Measurements from ENCODE around the gene KRT9. TPM values are rescaled to one million over a fixed set of nuclear protein-coding genes. Genes with fewer than 3 reads are reported as not detected.
"Not testable (repeated sequence)": the region's sequence is repeated elsewhere in the genome, so short reads cannot be mapped to it uniquely, and the experiment has no call there.

The KRT9 gene, protein sequence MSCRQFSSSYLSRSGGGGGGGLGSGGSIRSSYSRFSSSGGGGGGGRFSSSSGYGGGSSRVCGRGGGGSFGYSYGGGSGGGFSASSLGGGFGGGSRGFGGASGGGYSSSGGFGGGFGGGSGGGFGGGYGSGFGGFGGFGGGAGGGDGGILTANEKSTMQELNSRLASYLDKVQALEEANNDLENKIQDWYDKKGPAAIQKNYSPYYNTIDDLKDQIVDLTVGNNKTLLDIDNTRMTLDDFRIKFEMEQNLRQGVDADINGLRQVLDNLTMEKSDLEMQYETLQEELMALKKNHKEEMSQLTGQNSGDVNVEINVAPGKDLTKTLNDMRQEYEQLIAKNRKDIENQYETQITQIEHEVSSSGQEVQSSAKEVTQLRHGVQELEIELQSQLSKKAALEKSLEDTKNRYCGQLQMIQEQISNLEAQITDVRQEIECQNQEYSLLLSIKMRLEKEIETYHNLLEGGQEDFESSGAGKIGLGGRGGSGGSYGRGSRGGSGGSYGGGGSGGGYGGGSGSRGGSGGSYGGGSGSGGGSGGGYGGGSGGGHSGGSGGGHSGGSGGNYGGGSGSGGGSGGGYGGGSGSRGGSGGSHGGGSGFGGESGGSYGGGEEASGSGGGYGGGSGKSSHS
- total RNA-seq, result not detected
- long read RNA-seq, result 0 reads

DNA sequence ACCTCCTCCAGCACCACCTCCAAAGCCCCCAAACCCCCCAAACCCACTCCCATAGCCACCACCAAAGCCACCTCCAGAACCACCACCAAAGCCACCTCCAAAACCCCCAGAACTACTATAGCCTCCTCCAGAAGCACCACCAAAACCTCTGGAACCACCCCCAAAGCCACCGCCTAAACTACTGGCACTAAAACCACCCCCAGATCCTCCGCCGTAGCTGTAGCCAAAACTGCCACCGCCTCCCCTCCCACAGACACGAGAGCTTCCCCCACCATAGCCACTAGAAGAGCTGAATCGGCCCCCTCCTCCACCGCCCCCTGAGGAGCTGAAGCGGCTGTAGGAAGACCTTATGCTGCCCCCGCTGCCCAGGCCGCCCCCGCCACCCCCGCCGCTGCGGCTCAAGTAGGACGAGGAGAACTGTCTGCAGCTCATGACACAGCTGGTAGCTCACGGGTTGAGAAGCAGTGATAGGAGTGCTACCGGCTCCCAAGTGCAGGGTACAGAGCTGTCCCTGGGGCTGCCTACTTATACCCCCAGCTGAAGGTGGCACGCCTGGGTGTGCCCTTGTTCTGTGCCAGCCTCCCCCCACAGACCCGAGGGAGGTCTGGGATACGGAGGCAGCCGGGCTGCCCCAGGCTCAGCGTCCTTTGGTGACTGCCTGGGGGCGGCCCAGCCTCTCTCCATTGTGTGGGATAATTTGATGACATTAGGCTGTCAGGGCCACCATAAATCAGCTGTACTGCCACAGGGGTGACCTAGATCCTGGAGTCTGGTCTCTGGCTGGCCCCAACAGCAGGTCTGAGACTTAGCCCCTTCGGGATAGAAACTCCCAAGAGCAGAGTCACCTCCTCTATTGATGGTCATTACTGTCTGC is at the start of gene KRT9:
Gene KRT9 (minus strand): TSS at position 499 of the 874 bp plus-strand sequence. CDS start 67 bp downstream, at position 432.
- Histone ChIP-seq H3K9me3 (no peaks in the 10 kb centered on the region), H3K27ac (no peak within 1 kb of the TSS), H3K4me1 (no peaks in the 10 kb centered on the region), H3K36me3 (no peaks in the 10 kb centered on the region), H3K4me3 (no peak within 1 kb of the TSS), H3K27me3 (peaks cover 6% of the 10 kb centered on the region)
- TF ChIP-seq, protein P1, sequence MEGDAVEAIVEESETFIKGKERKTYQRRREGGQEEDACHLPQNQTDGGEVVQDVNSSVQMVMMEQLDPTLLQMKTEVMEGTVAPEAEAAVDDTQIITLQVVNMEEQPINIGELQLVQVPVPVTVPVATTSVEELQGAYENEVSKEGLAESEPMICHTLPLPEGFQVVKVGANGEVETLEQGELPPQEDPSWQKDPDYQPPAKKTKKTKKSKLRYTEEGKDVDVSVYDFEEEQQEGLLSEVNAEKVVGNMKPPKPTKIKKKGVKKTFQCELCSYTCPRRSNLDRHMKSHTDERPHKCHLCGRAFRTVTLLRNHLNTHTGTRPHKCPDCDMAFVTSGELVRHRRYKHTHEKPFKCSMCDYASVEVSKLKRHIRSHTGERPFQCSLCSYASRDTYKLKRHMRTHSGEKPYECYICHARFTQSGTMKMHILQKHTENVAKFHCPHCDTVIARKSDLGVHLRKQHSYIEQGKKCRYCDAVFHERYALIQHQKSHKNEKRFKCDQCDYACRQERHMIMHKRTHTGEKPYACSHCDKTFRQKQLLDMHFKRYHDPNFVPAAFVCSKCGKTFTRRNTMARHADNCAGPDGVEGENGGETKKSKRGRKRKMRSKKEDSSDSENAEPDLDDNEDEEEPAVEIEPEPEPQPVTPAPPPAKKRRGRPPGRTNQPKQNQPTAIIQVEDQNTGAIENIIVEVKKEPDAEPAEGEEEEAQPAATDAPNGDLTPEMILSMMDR (IDR thresholded peaks at IDR 0.05), result no peak
- no peak for ATAC-seq
- no peak for DNase-seq
- intact Hi-C loops (cut with DNase I), result no loop called here

DNA sequence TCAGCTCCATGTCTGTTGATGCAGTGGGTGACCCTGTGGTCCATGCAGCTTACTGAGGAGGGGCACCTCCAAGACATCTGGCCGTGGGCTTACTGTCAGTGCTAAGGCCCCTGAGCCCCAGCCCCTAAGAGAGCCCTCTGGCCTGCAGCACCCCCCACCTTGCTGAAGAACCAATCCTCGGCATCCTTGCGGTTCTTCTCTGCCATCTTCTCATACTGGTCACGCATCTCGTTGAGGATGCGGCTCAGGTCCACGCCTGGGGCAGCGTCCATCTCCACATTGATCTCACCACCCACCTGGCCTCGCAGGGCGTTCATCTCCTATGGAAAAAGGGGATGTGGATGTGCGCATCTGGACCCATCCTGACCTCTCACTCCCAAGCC is 49.6 kb upstream of the KRT9 start:
- ATAC-seq; H3K4me3 ChIP-seq; H3K27me3 ChIP-seq; H3K9me3 ChIP-seq; H3K27ac ChIP-seq; intact Hi-C loops (cut with DNase I); H3K4me1 ChIP-seq; H3K36me3 ChIP-seq: not testable (repeated sequence)
- peak; percentile 46 for DNase-seq

DNA sequence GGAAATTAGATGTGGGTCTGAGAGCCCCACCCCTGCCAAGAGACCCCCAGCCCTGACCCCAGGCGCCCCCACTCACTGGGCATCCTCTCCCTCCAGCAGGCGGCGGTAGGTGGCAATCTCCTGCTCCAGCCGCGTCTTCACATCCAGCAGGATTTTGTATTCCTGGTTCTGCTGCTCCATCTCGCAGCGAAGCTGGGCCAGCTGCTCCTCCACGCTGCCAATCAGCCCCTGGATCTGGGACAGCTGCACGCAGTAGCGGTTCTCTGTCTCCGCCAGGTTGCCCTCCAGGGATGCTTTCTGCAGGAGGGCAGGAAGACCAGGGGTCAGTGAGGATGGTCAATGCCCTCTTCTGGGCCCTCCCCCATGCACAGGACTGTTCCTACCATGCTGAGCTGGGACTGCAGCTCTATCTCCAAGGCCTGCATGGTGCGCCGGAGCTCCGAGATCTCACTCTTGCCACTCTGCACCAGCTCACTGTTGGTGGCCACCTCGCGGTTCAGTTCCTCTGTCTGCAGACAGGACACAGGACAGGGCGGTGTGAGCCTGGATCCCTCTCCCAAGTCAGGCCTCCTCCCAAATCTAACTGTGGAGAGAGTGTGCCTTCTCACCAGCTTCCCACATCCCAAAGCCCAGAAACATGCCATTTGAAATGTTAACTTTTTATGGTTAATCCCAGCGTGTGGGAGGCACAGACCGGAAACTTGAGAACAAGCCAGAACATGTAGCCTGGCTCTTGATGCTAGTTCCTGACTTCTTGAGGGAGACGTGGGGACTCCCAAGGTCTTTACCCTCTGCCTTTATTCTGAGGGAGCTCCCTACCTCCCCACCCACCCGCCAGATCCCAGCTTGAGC is 49.0 kb upstream of the KRT9 start:
- DNase-seq, result peak; percentile 48
- Histone ChIP-seq H3K4me3 (no peak overlapping the region), H3K4me1 (no peaks in the 10 kb centered on the region), H3K27ac (no peak overlapping the region), H3K36me3 (no peaks in the 10 kb centered on the region), H3K27me3 (no peaks in the 10 kb centered on the region), H3K9me3 (no peaks in the 10 kb centered on the region)
- ATAC-seq, result no peak
- intact Hi-C loops (cut with DNase I), result no loop called here
- TF ChIP-seq, protein P1 (IDR thresholded peaks at IDR 0.05), result no peak

DNA sequence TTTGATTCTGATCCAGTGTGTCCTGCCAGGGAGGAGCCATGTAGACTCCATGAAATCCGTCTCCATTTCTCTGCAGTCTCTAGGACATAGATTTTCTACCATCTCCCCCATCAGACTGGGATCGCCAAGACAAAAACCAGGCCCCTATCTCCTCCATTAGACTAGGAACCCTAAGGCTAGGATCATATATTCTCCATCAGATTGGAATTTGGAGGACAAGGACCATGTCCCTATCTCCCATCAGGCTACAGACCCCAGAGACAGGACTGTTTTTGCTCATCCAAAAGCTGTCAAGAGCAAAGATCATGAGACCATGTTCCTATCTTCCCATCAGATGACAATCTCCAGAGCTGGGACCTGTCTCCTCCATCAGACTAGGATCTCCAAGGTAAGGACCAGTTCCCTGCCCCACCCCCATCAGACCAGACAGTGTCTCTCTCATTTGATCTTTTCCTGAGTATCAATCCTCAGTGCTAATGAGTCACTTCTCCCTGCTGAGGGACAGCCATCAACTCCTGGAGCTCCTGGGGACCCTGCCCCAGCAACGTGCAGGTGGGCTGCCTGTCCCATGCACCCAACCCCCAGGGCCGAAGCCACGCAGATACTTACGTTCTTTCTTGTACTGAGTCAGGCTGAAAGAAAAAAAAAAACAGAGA is 48.2 kb upstream of the KRT9 start:
- H3K9me3 ChIP-seq; H3K27ac ChIP-seq; ATAC-seq; intact Hi-C loops (cut with DNase I); H3K36me3 ChIP-seq; DNase-seq; H3K4me1 ChIP-seq; H3K27me3 ChIP-seq; H3K4me3 ChIP-seq: not testable (repeated sequence)

DNA sequence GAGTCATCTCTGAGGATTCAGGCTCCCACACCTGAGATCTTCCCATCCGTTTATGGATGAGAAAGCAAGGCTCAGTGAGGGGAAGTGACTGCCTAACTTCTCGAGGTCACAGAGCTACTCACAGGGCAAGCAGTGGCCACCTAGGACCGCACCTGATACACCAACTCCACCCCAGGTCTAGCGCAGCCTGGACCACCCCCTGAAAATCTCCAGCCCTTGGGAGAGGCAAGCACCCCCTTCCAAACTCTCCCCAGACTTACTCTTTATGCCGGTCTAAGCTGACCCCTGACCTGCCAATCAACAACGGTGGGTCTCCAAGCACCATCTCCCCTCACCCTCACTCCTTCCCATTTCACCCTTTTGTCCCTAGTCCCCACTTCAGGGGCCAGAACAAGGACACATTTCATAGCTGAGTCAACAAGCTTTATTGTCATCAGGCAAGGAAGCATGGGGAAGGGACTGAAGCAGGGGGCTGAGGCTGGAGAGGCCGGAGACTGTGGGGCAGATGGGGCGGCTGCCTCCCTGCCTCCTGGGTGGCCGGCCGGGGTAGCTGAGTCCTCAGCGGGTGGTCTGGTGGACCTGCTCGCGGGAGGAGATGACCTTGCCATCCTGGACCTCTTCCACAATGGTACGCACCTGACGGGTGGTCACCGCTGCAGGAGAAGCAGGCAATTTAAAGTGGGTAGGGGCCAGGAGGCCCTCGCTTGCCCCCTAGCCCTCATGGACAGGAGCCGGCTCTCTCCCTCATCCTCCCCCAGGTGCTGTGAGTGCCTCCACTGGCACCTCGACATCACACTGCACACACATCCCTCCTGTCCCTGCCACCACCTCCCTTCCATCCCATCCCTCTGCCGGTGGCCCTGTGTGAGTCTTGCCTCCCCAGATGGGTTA is 47.4 kb upstream of the KRT9 start:
- peak; percentile 48 for DNase-seq
- H3K36me3 ChIP-seq, result no peaks in the 10 kb centered on the region
- H3K27ac ChIP-seq, result no peak overlapping the region
- H3K27me3 ChIP-seq, result peaks cover under 1% of the 10 kb centered on the region
- ATAC-seq, result peak; percentile 25
- no peak overlapping the region for H3K4me3 ChIP-seq
- no peaks in the 10 kb centered on the region for H3K9me3 ChIP-seq
- no peaks in the 10 kb centered on the region for H3K4me1 ChIP-seq
- intact Hi-C loops (cut with DNase I), result no loop called here
- TF ChIP-seq, protein P1 (IDR thresholded peaks at IDR 0.05), result no peak
